ENCODE results near the gene ANKS1B.
"Not testable (repeated sequence)": the region's sequence is repeated elsewhere in the genome, so short reads cannot be mapped to it uniquely, and the experiment has no call there.

Gene ANKS1B

DNA sequence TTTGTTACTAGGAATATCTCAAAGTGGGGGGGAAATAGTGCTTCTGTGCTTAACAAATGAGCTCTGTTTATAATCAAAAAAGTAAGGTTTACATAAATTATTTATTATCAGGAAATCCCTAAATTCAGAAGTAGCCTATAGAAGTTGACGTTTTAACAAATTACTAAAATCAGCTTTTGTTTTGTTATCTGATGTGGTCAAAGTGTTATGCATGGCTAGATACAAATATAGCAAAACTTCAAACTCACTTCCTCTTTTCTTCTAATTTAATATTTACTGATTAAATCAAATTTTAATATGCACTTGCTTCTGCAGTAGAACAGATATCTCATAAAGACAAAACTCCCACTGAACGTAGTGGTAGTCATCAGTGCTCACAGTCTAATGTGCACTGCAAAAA, 289.7 kb downstream of the ANKS1B start:
- no peak for DNase-seq

DNA sequence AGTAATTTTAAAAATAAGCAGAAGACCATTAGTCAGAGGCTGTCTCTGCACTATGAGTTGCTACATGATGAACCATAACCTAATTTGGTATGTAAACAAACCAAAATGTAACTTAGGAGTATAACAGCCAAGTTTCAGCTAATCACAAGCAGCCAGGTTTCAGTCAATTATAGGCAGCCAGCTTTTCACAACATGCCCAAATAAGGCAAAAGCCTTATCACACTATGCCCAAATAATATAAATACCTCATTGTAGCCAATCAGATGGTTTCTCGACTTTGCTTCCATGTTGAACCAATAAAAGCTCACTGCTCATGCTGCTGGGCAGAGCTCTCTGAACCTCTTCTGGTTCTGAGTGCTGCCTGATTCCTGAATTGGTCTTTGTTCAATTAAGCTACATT, 298.6 kb downstream of the ANKS1B start:
- DNase-seq = no peak

DNA sequence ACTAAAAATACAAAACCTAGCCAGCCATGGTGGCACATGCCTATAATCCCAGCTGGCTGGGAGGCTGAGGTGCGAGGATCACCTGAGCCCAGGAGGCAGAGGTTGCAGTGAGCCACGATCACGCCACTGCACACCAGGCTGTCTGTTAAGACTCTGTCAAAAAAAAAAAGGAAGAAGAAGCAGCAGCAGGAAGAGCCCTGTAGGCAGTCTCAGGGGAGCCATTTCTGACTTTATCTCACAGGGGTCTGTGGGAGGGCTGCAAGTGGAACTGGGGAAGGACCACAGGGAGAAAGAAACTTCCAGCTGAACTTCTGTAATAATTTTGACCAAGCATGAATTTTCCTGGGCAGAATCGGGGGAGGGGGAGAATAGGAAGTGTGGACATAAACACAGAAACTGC, 304.5 kb downstream of the ANKS1B start:
- no peak for DNase-seq

DNA sequence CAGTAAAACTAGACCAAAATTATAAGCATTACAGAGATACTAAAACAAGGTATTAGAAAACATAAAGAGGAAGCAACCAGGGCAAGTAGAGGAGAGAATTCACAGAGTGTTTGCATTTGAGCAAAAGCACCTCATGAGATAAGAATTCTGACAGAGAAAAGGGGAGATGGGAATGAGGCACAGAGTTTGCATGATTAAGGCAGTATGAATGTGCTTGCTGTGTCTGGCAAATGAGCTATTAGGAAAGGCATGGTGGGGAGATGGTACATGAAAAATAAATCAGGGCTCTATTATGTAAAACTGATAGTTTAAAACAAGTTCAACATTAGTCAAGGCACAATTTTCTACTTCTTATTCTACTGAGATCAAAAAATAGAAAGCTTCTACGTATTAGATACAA, 314.1 kb downstream of the ANKS1B start:
- DNase-seq = no peak

DNA sequence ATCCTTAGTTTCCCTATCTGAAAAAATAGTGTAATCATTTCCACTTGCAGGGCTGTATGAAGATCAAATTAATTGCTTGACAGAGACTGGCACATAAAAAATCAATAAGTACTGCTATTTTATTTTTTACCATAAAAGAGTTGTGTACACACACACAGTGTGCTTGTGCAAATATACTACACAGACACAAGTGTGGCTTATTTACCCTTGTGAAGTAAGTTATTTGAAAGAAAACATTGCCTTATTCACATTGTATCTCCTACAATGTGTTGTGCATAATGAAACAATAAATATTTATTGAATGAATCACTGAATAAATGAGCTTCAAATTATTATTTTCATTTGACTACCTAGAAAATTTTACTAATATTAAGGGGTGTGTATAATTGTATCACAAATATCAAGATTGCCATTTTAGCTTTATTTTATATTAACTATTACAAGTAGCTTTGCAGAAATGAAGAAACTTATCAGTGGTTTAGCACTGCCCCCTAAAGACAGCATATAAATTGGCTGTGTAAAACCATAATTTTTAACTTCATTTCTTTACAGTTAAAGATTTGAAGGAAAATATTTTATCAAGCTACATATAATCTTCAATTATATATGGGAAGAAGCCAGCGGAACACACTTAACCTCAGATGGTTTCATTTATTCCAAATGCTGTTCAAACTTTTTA, 325.9 kb downstream of the ANKS1B start:
- DNase-seq = no peak

DNA sequence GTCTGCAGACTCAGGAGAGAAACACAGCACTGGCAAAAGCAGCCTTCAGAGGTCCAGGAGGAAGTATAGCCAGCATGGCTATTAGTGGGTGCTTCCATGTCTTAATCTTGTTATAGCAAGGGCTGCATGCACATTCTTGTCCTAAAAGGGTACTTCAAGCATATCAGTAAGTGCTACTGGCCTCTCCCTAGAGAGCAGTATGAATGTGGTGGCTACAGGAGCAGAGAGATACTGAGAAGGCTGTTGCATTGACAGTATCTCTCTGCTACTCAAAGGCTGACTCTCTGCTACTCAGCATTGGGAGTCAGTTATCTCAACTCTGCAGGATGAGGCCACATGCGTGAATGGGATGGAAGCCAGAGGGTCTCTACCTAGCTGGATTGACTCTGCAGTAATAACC, 335.2 kb downstream of the ANKS1B start:
- DNase-seq = no peak

DNA sequence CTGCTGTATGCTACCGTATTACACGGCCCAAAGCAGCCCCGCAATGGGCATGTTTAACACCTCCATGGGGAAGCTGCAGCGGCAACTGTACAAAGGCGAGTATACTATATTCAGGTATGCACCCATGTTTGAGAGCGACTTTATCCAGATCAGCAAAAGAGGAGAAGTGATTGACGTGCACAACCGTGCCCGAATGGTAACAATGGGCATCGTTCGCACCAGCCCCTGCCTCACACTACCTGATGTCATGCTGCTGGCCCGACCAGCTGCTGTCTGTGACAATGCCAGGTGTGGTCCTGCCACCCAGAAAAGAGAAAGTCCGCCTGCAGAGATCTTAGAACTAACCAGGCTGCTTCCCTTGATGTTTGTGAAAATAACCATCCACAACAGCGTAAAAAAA, 336.6 kb downstream of the ANKS1B start:
- DNase-seq = no peak

DNA sequence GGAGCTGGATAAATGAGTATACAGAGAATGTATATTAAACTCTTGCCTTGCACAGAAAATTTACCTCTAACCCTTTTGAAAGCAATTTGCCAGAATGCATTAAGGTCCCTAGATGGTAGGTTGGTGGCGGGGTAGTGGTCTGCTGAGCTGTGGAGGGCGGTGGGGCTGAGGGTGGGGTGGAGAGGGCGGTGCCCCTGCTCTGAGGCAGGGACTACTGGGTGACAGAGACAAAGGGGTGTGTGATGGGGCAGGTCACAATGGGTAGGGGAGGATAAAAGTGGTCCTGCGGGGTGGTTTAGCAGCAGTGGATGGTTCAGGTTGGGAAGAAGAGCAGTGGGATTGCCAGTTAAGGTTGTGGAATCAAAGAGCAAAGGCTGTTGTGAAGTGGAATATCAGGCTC, 337.3 kb downstream of the ANKS1B start, which contains the start of gene GARIN6:
GARIN6 (plus strand) TSS at position 301 of the 400 bp plus-strand sequence. CDS start 422 bp downstream, outside the sequence.
- DNase-seq = no peak

DNA sequence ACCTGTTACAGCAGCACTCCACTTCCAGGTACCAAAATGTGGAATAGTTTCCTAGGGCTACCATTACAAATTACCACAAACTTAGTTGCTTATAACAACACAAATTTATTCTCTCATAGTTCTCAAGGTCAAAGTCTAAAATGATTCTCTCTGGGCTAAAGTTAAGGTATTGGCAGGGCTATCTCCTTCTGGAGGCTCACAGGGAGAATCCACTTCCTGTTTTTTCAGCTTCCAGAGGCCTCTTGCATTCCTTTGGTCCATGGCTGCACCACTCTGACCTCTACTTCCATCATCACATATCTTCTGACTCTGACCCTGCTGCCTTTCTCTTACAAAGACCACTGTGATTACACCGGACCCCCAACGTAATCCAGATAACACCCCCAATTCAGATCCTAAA, 340.1 kb downstream of the ANKS1B start:
- DNase-seq = no peak

DNA sequence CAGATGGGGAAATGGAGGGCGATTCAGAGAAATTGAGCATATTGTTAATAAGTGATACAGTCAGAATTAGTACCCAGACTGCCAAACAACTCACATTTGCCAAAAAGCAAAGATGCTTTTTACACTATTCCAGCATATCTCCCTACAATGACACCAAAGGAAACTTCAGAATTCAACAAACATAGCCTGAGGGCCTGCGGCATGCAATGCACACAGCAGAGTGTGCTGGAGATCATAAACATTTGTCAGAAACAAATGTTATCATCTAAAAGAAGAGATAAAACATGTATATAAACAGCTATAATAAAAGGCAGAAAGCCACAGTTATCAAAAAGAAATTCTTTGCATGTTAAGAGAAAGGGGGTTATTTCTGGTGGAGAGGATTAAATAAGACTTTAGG, 357.3 kb downstream of the ANKS1B start:
- DNase-seq = no peak

DNA sequence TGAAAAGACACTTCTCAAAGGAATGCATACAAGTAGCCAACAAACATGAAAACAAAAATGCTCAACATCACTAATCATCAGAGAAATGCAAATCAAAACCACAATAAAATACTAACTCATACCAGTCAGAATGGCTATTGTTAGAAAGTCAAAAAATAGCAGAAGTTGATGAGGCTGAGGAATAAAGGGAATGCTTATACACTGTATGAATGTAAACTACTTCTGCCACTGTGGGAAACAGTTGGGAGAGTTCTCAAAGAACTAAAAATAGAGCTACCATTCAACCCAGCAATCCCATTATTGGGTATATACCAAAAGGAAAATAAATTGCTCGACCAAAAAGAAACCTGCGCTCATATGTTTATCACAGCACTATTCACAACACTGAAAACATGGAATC, 360.1 kb downstream of the ANKS1B start:
- not testable (repeated sequence) for DNase-seq

DNA sequence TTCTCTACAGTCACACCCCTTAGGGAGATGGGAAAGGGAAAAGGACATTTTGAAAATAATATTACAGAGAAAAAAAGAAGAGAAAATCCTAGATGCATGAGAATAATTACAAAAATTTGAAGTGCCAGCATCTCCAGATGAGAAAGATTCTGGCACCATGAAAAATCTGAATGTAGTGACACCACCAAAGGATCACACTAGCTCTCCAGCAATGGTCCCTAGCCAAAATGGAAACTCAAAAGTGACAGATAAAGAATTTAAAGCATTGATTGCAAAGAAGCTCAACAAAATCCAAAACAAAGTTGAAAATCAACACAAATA, 364.6 kb downstream of the ANKS1B start:
- no peak for DNase-seq

DNA sequence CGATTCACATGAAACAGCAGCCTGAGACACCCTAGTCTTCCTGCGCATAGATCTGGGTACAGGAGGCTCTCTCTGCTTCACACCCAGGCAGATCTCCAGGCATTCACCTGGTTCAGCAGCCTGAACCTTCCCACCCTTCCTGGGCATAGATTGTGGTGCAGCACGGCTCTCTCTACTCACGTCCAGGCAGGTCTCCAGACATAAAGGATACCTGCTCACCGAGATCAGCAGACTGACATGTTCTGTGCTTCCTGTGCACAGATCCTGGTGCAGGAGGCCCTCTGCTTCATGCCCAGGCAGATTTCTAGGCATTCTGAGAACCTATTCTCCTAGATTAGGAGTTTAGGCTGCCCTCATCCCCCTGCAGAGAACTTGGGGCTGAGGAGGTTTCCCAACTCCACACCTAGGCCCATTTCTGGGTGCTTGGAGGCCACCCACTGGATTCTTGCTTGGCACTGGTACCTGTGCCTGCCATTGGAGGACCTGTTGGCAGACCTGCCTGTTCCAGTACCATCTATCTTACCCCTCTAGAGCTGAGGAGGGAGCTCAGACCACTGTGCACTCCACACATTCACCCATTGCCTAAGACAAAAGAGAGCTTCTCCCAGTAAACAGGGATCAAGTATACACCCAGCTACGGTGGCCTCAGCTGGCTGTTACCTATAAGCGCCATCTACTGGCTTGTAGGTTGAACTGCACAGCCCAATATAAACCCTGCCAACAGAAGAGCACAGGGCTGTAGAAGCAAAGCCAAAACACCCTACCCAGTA, 365.2 kb downstream of the ANKS1B start:
- no peak for DNase-seq

DNA sequence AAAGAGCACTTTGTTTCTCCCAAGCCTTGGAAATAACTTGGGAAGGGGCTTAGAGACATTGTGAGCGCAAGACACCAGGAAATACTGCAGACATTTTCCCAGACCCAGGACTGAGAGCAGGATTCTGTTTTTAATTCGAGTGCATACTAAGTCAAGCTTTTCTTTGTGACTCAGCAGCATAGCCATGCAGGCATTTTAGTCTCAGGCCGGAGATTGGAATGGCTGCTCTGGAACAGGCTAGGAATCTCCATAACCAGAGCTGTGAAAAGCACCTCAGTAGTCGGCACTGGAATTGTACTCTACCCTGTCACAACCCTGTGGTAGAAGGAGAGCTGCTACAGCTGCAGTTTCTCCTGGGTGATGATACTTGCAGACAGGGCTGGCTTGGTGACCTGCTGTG, 366.1 kb downstream of the ANKS1B start:
- DNase-seq = no peak

DNA sequence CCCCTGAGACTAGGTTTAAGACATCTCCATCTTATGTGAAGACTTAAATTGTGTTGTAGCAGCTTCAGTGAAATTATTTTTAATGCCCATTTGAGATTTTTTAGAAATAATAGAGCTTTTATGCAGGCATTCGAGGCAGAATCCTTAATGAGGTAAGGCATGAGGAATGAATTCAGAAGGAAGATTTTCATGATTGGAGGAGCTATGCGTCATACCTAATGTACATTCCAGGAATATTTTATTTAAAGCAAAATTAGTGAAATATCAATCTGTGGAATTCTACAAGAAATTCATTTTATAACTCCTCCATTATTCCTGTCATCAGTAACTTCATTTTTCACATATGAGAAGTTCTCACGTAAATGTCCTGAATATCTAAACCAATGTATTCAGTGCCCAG, 373.1 kb downstream of the ANKS1B start:
- no peak for DNase-seq

DNA sequence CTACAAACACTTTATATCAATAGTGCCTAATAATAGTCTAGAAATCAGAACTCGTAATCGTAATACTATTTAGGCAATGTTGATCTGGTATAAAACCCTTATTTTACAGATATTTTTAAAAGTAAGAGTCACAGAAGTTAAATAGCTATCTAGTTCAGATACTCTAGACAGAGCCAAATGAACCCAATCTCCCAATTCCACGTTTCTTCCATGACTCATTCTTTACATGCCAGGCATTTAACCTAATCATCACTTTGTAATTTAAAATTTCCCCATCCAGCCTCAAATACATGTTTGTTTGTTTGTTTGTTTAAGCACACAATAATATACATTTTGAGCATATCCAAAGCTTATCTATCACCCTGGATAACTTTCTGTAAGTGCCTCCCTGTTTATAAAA, 373.6 kb downstream of the ANKS1B start:
- no peak for DNase-seq

DNA sequence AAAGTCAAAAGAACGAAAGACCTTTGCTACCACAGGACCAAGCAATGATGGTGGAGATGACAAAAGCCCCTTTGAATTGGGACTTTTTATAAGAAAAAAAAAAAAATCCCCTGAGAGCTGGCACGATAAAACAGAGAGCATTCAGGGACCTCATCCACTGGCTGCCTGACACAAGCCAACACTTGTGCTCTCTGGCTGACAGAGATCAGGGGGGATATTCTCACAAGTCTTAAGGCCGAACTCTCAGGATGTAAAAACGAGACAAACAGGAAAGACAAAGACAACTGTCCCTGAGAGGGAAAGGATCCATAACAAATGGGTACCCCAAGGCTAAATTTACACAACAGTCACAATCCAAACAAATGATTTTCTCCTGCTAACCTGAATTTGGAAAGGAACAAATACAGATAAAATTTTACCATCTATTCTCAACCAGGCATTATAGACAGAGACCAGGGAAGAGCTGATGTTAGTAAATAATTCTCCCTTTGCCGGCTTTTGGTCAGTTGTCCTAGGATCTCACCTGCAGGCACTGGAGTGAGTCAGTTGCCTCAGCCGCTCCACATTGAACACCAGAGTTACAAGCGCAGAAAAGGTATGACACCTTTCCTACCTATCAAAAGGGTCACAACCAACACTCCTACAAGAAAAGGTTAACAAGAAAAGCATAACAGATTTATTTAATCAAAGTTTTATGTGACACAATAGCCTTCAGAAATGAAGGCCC, 375.1 kb downstream of the ANKS1B start:
- DNase-seq = no peak

DNA sequence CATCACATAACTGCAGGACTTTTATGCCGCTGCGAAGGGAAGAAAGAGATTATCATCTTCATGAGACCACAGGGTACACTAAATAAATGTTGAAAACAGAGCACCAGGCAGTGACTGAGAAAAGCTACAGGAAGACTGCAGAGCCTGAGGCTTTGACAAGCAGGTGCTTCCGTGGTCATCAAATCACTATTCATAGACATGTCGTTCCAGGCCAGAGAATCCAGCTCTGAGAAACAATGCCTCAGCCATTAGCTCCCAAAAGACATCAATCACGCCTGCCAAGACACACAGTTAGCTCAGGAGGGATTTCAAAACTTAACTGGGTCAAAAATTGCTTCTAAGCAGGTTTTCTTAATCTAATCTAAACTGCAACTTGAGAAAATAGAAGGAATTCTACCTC, 384.3 kb downstream of the ANKS1B start:
- no peak for DNase-seq

DNA sequence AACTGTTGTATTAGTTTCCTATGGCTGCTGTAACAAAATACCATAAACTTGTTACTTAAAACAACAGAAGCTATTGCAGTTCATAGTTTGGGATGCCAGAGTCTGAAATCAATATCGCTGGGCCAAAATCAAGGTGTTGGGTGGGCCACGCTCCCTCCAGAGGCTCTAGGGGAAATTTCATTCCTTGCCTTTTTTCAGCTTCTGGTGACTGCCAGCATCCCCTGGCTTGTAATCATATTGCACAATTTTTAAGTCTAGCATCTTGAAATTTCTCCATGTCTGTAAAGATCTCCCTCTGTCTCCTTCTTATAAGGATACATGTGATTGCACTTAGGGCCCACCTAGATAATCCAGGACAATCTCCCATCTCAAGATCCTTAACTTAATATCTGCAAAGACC, 386.0 kb downstream of the ANKS1B start:
- DNase-seq = no peak

DNA sequence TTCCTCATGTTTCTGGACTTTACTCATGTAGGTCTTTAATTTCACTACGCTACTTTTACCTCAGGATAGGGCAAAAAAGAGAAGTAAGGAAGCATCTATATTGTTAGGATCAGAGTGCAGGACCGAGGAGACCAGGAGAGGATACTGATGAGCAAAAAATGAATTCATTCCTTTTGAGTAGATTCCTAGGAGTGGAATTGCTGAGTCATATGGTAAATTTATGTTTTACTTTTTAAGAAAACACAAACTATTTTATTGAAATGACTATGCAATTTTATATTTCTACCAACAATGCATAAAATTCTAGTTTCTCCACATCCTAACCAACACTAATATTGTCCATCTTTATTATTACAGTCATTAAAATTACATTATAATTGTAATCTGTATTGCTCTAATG, 388.0 kb downstream of the ANKS1B start:
- no peak for DNase-seq

DNA sequence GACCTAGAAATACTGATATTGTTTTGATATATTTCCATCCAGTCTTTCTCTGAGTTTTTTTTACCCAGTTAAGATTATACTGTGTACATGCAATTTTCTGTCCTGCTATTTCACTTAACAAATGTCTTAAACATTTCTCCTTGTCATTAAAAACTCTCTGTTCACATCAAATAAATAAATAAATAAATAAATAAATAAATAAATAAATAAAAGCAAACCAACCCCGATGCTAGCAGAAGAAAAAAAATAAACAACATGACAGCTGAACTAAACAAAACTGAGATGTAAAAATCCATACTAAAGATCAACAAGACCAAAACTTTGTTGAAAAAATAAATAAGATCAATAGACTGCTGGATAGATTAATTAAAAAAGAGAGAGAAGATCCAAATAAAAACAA, 407.6 kb downstream of the ANKS1B start:
- DNase-seq = not testable (repeated sequence)

DNA sequence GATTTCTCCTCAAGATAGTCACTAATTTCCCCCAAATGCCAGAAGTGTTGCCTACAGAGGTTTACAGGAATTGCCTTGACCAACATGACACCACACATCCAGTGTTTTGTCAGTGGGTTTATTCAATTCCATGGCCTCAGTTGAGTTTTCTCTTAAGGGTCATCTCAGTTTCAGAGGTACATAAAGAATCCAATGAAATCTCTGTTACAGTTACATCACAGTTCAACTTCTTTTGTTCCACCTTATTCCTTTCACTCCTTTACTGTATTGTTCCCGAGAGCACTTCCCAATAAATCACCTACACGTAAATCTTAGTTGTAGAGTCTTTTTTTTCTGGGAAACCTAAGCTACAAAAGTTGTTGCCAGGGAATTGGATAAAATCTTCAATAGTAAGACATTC, 410.8 kb downstream of the ANKS1B start:
- no peak for DNase-seq

DNA sequence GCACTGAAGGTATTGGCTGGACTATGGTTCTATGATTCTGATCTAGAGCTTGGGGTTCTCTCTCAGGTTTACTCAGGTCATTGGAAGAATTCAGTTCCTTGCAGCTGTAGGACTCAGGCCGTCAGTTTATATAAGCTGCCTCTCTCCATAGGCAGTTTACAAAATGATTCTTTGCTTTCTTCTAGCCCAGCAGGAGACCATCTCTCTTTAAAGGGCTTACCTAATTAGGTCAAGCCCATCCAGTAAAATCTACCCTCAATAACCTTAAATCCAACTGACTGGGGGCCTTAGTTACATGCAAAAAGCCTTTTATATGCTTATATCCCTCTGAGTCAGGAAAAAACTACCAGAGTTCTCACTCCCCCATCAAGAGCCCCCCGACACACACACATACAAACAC, 417.7 kb downstream of the ANKS1B start:
- no peak for DNase-seq

DNA sequence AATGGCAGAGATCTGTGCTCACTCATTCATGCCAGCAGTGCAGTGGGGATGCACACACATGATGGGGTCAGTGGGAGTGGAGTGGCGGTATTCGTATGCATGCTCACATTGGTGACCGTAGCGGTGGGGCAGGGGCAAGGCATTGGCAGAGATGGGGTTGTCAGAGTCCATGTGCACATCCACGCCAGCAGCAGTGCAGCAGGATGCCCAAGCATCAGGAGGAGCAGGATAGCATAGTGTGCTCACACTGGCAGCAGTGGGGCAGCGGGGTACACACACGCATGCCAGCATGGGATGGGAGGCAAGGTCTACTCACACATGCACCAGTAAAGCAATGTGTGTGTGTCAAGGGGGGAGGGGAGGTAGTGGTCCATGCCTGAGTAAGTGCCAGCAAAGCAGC, 426.6 kb downstream of the ANKS1B start:
- no peak for DNase-seq

Measured in GF-D8 (cell line).